HG02642 (cell line): ENCODE data around the gene TCP11.
"Not testable (repeated sequence)": the region's sequence is repeated elsewhere in the genome, so short reads cannot be mapped to it uniquely, and the experiment has no call there.

Experiments used
- ATAC-seq: cut with Tn5 transposase; IDR thresholded peaks from one replicate; pipeline ENCODE4 v1.9.1; 2021; ENCODE audit warnings: mild to moderate bottlenecking; ENCODE audit not compliant: unreplicated experiment, poor library complexity

Gene TCP11

DNA sequence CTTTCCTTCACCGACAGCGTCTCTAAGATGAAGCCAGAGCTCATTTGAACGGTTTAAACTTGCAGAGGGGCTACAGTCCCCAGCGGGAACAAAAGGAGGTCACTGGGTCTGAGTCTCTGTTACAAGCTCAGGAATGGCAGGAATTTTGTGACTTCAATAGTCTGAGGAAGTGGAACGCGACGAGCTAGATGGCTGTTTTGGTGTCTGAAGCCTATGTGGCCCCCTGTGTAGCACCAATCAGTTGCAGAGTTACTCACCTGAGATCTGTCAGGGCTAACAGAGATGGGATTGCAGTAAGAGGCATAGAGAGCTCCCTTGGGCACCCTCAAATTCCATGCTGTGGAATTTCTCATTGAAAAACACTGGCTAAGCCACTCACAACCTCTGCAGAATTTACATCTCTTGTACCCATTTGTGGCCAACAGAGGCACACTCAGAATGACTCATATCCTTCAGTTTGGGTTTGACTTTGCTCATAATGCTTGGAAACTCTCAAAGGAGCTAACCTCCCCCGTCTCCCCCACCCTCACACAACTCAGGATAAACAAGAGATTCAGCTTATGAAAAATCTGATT is 7.1 kb upstream of the TCP11 start:
- ATAC-seq = no peak

DNA sequence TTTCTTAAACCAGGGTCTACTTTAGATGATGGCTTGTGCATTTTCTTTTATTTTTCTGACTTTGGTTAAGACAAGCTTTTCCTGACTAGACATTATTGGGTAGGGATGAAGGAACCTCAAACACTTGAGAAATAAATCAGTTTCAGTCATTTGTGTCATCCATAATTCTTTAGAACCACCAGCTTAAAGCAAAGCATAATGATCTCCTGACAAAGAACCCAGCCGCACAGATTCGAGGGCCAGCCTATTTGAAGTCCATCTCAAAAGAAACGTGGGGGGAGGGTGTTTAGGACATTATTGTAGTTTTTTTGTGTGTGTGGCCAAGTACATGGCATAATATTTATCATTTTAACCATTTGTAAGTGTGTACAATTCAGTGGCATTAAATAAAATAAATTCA is 6.3 kb upstream of the TCP11 start:
- ATAC-seq = no peak

DNA sequence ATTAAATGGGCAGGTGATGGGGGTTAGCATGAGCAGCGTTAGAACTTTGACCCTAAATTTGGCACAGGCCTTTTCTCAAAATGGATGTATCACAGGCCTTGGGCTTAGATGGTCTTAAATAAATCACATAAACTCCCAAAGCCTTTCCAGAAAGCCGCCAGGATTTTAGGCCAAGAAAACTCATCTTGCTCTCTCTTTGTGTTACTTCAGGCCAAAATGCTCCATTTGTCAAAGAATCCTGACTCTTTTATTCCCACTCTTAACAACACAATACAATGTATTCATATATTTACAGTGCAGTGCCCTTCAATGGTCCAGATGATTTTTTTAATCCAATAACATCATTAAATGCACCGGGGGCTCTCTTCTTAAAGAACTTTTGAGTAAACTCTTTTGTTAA is 5.9 kb upstream of the TCP11 start:
- no peak for ATAC-seq

DNA sequence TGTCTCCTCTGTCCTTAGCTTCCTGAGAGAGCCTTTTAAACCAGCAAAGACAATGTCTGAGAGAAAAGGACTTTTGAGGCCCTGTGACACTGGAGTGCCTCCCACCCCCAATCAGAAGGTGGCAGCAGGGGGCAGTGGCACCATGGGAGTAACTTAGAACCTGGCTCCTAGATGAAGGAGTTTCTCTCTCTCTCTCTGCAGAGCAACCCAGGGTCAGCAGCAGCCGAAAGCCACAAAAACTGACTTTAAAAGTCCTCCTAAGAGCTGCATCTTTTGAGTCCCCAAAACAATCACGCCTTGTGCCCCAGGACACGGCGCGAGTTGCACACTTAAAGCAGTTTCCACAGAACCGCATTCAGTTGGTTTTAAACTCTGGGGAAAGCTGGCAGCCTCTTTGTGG is 5.3 kb upstream of the TCP11 start:
- ATAC-seq = no peak

DNA sequence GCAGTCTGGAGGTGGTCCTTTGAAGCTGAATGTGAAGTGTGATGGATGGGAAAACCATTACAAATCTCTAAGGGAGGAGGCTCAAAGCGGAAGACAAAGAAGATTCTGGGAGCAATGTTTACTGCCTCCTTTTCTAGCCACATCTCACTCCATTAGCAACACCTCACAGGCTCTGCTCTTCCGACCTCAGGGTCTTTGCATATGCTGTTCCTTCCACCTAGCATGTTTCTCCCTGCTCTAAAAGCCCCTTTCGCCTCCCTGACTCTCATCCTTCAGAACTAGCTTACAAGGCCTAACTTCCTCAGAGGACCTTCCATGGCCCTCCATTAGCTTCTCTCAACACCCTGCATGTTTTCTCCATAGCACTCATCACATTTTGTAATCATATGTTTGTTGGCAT is 4.6 kb upstream of the TCP11 start:
- no peak for ATAC-seq

DNA sequence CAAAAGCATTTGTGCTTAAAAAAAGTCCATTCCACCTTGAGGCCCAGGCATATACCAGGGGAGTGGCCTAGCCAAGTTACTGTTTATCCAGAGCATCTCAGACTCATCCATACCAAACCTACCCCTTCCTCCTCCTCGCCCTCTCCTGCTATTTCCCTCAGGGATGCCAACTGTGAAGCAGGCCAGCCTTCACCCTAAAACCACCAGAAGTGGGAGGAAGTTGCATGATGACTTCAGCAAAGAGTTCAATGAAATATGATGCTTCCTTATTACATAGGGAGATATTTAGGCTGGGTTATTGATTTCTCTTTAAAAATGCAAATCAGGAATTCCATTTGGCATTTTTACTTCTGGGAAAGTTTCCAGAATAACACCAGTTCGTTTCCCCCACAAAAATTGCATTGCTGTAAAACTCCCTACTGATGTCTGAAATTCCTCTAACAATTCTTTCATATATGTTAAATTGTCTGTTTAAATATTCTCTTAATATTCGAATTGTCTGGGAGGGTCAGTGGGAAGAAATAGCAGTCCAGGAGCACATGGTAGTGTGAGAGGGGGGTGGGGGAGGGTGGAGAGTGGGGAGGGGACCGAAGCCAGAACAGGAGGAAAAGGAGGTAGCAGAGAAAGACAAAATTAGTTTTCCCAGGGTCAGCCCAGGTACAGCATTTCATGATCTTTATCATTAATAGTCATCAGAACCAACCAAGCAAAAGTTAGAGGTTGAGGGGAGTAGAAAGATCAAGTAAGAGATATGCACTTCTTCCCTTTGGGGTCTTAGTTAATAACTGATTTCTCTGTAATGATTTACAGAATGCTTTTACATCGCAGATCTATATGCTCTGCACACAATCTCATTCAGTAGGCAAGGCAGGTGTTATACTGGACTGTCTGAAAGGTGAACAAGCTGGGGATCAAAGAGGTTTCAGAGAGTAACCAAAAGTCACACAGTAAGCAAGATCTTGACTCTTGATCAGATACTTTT is 1.7 kb upstream of the TCP11 start:
- ATAC-seq = no peak

DNA sequence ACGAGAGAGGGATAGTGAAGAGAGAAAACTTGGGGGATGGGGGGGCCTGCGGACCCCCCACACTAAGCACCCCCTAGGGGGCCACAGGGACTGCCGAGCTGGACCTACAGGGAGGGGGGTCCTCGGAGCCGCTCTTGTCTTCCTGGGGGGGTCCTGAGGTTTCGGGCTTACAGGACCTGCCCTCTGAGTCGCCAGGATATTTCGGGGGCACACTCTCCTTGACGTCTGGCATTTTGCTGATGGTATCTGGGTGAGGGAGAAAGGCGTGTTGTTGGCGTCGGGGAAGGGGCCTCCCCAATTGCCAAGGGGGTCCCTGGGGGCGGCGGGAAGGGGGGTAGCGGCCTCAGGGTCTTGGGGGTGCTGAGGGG is 516 bp downstream of the TCP11 start:
- no peak for ATAC-seq

DNA sequence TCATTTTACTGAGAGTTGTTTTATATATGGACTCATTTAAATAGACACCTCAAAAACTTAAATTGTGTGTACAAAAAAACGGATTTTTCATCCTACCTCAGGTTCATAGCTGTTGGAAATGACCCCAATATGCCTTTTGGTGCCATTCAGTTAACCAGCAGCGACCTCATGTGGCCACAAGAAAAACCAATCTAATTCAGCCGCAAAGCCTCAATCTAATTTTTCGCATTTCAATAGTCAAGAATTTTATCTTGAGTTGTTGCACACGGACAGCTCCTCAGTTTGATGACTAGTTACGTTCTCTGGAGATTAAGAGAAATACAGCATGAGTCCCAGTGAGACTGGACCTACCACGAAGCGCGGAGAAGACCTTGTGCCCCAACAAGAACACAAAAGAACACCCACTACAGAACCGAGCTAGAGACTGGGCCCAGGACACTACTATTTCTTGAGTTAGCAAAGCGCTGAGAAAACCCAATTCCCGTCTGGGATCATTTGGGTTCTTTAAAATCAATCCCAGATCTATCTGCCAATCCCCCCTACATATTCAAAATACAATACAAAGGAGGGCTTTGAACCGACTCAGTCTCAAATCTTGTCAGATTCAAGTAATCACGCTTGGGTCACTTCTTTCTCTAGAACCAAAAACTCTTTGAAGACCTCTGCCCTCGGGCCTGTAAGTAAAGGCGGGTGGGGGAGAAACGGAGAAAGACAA is 1.1 kb downstream of the TCP11 start:
- no peak for ATAC-seq

DNA sequence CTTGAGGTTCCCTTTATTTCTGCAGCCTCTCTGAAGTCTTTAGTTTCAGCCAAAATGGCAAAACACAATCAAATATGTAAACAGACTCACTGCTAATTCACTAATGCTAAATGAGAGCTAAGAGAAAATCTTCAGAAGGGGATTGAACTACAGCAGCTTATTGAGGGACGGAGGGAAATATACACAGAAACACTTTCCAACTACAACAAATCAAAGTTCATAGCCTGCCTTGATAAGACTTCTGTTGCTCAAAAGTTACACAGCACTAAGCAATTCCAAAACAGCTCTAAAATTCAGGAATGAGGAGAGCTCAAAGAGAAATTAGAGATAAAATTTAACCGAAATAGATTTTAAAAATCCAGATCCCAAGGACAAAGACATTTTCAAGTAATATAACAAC is 1.7 kb downstream of the TCP11 start:
- no peak for ATAC-seq

DNA sequence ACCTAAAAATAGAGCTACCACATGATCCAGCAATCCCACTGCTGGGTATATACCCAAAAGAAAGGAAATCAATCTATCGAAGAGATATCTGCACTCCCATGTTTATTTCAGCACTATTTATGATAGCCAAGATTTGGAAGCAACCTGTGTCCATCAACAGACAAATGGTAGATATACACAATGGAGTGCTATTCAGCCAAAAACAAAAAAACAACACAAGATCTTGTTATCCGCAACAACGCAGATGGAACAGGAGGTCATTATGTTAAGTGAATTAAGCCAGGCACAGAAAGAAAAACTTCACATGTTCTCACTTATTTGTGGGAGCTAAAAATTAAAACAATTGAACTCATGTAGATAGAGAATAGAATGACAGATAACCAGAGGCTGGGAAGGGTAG is 2.9 kb downstream of the TCP11 start:
- not testable (repeated sequence) for ATAC-seq

DNA sequence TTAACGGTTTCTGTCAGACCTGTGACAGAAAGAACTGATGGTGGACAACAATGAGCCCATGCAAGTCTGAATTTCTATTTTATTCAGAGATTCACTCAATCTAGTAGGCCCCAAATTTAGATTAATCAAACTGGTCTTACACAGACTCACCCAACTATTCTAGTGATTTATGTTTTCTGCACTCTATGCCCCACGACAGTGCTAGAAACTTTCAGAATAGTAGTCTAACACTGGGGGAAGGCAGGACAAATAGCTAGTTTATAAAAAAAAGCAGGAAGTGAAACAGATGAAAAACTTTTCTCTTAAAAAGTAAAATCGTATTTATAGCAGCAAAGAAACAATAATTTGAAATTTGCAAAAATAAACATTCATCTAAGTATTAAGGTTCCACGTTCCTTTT is 5.0 kb downstream of the TCP11 start:
- no peak for ATAC-seq

DNA sequence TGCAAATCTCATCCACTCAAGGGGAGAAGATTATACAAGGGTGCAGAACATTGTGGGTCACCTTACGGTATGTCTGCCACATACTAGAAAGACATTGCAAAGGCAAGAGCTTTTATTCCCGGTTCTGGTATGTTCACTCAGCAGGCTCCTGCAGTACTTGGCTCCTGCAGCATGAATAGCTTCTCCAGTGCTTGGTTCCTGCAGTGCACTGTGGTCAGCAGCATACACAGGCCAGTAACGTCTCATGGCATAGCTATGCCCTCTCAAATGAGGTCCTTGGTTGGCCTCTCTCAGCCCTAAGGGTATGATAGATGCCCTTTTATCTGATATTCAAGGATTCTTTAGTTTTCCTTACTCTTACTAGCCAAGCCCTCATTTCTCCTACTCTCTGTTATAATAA is 12.6 kb downstream of the TCP11 start:
- ATAC-seq = no peak

DNA sequence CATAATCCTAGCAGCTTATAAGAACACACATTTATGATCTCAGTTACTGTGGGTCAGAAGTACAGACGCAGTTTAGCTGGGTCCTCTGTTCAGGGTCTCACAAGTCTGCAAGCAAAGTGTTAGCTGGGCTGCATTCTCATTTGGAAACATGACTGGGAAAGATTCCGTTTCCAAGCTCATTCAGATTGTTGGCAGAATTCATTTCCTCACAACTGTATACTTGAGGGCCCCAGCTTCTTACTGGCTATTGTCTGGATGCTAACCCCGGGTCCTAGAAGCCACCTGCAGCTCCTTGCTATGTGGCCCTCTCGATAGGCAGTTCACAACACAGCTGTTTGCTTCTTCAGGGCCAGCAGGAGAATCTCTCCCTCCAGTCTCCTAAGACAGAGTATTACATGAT is 13.1 kb downstream of the TCP11 start:
- no peak for ATAC-seq

DNA sequence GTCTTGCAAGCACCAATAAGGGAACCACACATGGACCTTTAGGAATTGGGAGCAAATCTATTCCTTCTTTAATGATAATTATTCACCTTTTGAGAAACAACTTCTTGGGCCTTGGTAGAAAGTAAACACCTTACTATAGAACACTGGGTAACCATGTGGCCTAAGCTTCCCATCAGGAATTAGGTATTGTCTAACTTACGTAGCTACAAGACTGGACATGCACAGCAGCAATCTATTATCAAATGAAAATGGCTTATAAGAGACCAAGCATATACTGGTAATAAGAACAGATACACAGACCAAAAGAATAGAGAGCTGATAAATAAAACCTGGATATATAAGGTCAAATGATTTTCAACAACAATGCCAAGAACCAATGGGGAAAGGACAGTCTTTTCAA is 16.8 kb downstream of the TCP11 start:
- no peak for ATAC-seq

DNA sequence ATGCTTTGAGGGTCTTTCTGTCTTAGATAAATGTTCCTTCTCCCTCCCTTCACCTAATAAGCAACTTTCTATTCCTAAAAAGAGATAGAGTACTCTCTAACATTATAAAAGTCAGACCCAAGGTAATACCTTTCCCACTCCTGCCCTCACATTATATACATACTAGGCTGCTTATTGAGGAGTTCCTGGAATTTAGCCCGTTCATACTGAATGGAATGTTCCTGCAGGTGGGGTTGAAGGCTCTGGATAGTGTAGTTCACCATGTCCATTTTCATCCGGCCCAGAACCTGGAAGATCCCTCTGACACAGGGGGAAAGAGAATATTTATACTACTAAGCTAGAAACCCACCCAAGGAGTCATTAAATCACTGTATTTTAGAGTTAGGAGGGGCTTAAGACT is 20.4 kb downstream of the TCP11 start:
- no peak for ATAC-seq

DNA sequence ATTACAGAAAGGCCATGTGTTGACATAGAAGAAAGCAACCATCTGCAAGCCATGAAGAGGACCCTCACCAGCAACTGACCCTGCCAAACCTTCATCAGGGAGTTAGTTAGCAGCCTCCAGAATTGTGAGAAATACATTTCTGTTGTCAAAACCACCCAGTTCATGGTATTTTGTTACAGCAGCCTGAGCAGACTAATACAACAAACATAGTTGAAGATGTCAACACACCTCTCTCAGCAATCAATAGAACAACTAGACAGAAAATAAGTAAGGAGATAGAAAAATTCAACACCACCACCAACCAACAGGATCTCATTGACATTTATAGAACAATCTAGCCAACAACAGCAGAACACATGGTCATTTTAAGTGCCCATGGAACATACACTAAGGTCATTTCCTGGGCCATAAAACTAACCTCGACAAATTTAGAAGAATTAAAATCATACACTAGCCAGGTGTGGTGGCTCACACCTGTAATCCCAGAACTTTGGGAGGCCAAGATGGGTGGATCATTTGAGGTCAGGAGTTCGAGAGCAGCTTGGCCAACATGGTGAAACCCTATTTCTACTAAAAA is 32.7 kb downstream of the TCP11 start:
- ATAC-seq = no peak

DNA sequence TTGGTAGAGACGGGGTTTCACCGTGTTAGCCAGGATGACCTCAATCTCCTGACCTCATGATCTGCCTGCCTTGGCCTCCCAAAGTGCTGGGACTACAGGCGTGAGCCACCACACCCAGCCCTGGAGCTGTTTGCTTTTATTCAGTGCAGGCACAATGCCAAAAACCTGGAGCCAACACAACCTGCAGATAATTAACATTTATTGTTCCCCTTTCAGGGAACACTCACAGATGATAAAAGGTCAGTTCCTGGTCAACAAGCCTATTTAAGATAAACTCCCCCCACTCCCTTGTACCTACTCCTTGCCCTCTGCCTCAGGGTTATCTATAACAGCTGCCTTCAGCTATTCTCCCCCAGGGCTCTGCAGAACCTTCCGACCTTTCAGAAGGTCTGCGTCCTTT is 33.4 kb downstream of the TCP11 start:
- ATAC-seq = not testable (repeated sequence)

DNA sequence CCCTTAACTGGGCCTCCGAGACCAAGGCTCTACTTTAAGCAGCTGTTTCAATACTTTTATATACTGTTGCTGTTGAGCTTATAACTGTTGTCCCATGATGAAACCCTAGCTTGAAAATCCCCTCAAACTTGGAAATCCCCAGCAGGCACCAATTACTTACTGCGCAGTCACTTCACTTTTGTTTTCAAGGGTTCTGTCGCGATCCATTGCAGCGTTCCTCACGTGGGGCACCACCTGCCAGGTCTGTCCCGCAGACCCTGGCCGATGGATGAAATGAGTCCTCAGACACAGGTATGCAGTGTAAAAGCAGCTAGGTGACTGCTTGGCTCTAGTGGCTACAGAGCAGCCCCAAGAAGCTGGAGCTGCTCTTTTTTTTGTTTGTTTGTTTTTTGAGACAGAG is 33.9 kb downstream of the TCP11 start:
- ATAC-seq = not testable (repeated sequence)

DNA sequence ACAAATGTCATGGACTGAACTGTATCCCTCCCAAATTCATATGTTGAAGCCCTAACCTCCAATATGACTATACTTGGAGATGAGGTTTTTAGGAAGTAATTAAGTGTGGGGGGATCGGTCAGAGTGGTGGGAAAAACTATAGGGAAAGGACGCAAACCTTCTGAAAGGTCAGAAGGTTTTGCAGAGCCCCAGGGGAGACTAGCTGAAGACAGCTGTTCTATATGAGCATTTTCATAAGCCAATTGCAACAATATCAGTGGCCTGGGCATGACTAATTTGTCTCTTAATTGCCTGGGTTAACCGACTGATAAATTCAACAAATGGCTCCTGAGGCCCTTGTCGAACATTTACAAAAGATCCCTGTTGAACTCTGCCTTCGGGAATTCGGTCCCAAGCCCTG is 35.1 kb downstream of the TCP11 start:
- ATAC-seq = not testable (repeated sequence)

DNA sequence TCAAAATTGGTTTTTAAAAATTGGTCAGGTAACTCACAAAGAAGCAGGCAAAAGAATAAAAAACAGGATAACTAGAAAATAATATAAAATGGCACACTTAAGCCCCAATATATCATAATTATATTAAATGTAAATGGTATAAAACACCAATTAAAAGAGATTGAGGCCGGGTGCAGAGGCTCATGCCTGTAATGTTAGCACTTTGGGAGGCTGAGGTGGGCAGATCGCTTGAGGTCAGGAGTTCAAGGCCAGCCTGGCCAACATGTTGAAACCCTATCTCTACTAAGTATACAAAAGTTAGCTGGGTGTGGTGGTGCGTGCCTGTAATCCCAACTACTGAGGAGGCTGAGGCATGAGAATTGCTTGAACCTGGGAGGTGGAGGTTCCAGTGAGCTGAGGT is 36.1 kb downstream of the TCP11 start:
- no peak for ATAC-seq

DNA sequence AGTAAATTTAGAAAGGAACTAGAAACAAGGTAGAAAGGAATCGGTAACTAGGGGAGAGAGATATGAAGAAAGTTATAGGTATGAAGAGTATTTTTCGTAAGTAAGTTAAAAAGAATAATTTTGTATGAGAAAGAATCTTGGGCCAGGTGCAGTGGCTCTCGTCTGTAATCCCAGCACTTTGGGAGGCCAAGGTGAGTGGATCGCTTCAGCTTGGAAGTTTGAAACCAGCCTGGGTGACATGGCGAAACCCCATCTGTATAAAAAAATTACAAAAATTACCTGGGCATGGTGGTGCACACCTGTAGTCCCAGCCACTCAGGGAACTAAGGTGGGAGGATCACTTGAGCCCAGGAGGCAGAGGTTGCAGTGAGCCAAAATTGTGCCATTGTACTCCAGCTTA is 42.0 kb downstream of the TCP11 start:
- ATAC-seq = no peak
